NOMO-1 treated with DMSO at 0.1 percent for 48 hours (cell line): Measurements from ENCODE around the gene VPS8.

ENCODE experiments used
- DNase-seq: peaks from one replicate; lab custom pipeline; 2025; ENCODE audit not compliant: unreplicated experiment; lab: John Stamatoyannopoulos, UW

Gene VPS8

DNA sequence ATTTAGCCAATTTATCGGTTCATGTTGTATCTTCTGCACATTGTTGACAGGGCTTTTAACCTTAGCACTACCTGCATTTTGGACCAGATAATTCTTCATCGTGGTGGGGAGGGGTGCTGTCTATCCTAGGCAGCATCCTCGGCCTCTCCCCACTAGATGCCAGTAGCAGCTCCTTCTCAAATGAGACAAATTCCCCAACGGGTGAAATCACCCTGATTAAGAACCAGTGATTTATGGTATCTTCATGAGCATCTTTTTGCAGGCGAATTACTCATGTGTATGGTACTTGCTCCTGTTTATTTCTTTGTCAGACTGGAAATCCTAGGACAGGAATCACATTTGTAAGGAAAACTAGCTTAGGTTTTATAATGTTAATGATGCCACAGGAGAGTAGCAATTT is 272.9 kb downstream of the VPS8 start:
- DNase-seq, result no peak

DNA sequence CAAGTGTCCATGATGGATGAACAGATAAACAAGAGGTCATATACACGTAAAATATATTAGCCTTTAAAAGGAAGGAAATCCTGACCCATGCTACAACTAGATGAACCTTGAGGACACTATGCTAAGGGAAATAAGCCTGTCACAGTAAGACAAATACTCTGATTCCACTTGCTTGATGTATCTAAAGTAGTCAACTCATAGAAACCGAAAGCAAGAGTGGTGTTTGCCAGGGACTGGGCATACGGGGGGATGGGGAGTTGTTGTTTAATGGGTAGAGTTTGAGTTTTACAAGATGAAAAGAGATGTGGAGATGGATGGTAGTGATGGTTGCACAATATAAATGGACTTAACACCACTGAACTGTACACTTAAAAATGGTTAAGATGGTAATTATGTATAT is 275.5 kb downstream of the VPS8 start:
- no peak for DNase-seq

DNA sequence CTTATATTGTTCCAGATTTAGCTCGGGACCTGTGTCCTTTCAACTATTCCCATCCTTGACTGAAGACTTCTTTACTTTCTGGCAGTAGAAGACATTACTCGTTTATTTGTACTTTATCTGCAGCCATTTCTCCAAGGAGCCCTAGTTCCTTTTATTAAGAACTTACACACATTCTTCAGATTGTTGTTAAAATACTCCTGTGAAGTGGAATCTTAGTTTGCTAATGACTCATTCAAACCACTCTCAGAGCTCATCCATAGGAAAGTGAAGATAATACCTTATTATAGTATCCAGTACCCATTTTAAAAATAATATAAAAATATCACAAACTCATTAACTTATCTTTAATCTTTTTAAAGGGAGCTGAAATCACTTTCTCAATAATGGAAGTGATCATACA is 277.4 kb downstream of the VPS8 start:
- no peak for DNase-seq

DNA sequence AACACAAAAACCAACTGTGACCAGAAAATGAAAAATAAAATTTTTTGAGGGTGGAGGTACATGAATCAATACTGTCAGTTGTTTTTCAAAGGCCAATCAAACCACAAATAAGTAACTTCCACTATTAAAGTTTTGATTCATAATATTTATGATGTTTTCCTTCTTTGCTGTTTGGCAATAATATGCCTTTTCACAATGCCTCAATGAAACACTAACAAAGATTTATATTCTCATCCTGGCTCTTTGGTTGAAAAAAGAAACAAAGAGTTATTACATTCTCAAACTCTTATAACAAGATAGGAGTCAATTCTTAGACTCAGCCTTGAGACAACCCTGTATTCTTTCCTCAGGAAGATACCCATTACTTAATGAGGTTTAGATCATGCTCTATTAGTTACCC is 277.8 kb downstream of the VPS8 start:
- DNase-seq, result no peak

DNA sequence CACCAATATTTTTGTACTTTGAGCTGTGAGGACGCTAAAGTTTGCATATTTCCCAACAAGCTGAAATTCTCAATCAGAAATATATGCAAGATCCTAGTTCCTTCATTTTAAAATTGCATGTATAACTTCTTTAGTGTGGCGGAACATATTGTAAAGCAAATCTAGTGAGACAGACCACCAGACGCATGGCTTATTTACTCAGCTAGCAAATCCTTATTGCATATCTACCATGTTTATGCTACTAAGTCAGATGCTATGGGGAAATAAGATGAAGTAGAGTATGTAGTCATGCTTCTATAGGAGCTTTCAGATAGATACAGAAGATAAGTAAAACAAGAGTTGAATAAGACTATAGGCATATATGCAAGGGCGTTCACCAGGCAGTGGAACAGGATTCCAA is 278.8 kb downstream of the VPS8 start:
- no peak for DNase-seq

DNA sequence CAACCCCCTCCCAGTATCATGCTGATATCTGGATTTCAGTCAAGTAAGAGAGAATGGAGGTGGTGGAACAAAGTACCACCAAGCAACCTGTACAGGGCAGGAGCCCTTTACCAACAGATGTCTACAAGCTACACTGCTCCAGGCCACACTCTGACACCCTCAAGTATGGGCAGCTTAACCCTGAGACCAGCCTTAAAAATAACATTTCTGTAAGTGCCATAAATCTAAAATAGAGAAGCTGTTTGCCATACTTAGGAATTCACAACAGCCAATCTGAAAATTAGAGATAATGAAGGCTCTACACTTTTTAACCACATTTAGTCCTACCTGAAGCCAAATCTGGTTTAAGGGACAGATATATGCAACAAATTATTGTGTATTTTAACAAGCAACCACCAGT is 281.1 kb downstream of the VPS8 start:
- no peak for DNase-seq

DNA sequence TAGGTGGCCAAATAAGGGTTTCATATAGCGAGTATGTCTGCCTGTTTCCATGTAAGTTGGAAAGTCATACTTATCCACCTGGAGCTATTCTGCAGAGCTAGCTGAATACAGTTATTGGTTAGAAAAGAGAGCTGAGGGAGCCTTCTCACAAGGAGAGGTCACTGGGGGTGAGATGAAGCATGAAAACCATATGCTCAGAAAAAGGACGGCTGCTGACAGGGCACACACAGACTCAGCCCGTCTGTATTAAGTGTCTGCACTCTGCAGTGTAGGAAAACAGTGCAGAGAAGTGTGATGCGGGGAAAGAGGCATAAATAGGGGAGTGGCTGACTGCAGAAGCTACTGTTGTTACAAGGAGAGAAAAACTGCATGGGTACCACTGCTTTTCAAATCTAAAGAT is 282.7 kb downstream of the VPS8 start:
- no peak for DNase-seq
